CD14-positive monocyte (primary cell): ENCODE results near the gene PRSS22. TPM values are rescaled to one million over a fixed set of nuclear protein-coding genes. Genes with fewer than 3 reads are reported as not detected.

Experiments used
- DNase-seq, 3 donors: peaks; one replicate each; pipeline ENCODE4 v3.0.0-alpha.2; 2011 to 2022
- H2AFZ ChIP-seq: 2 replicates; pipeline ENCODE4 v1.6.0; 2012; ENCODE audit warnings: mild to moderate bottlenecking, low read depth, low read length, inconsistent platforms; ENCODE audit not compliant: insufficient read depth, poor library complexity, severe bottlenecking
- H3K27ac ChIP-seq, 2 donors: 1 replicate in 1 of 2; 2 replicates in 1 of 2; pipeline ENCODE4 v1.5.1; 2012 to 2013; ENCODE audit warnings: low read length in 2 of 2, control low read depth in 1 of 2, inconsistent platforms in 1 of 2, low read depth in 1 of 2, mild to moderate bottlenecking in 1 of 2
- H3K27me3 ChIP-seq, 2 donors: one replicate each; pipeline versions ENCODE4 v1.6.0 to v1.6.1; 2011 to 2013; ENCODE audit warnings: low read length in 2 of 2; ENCODE audit not compliant: control insufficient read depth in 2 of 2, insufficient read depth in 2 of 2
- H3K36me3 ChIP-seq, 2 donors: replicated peaks in 1 of 2; 1 replicate in 1 of 2; 2 replicates in 1 of 2; pipeline versions ENCODE4 v1.5.1 to v1.6.1; 2012 to 2013; ENCODE audit warnings: low read length in 2 of 2, control low read depth in 1 of 2, inconsistent platforms in 1 of 2, mild to moderate bottlenecking in 1 of 2; ENCODE audit not compliant: insufficient read depth in 2 of 2, control insufficient read depth in 1 of 2
- H3K4me1 ChIP-seq, 2 donors: 1 replicate in 1 of 2; 2 replicates in 1 of 2; pipeline versions ENCODE4 v1.5.1 to v1.6.1; 2012 to 2013; ENCODE audit warnings: low read length in 2 of 2, control low read depth in 1 of 2, inconsistent platforms in 1 of 2, mild to moderate bottlenecking in 1 of 2, moderate library complexity in 1 of 2; ENCODE audit not compliant: insufficient read depth in 2 of 2, control insufficient read depth in 1 of 2
- H3K4me2 ChIP-seq: replicated peaks from 2 replicates; pipeline ENCODE3; 2012; ENCODE audit warnings: low read length, moderate library complexity, mild to moderate bottlenecking; ENCODE audit not compliant: poor library complexity, severe bottlenecking; ENCODE audit errors: extremely low read depth
- H3K4me3 ChIP-seq, 3 experiments: fragments of 200-600 bp in 1 of 3; sonication (generic) in 1 of 3; replicated peaks in 1 of 3; 1 replicate in 2 of 3; 2 replicates in 1 of 3; pipeline ENCODE4 v1.5.1; 2011 to 2013; ENCODE audit warnings: low read length in 3 of 3, mild to moderate bottlenecking in 3 of 3, control low read depth in 2 of 3, low read depth in 2 of 3, inconsistent platforms in 1 of 3, moderate library complexity in 1 of 3
- H3K79me2 ChIP-seq: 2 replicates; pipeline ENCODE4 v1.6.0; 2012; ENCODE audit warnings: mild to moderate bottlenecking, control low read depth, inconsistent platforms, low read length, moderate library complexity; ENCODE audit not compliant: insufficient read depth
- H3K9ac ChIP-seq: 2 replicates; pipeline ENCODE4 v1.6.0; 2017; ENCODE audit warnings: low read length, mild to moderate bottlenecking; ENCODE audit not compliant: insufficient read depth, poor library complexity, severe bottlenecking
- H3K9me3 ChIP-seq, 2 donors: replicated peaks in 1 of 2; 1 replicate in 1 of 2; 2 replicates in 1 of 2; pipeline versions ENCODE4 v1.5.1 to v1.6.1; 2012 to 2013; ENCODE audit warnings: low read length in 2 of 2, control low read depth in 1 of 2; ENCODE audit not compliant: control insufficient read depth in 1 of 2, insufficient read depth in 1 of 2
- H4K20me1 ChIP-seq: 2 replicates; pipeline ENCODE4 v1.6.0; 2012; ENCODE audit warnings: mild to moderate bottlenecking, low read length, control low read depth, moderate library complexity; ENCODE audit not compliant: insufficient read depth
- H3K27ac Mint-ChIP-seq, 7 donors: one replicate each; pipeline ENCODE4 v1.8.0; 2020; ENCODE audit warnings: mild to moderate bottlenecking in 7 of 7, mixed read lengths in 7 of 7, moderate library complexity in 6 of 7, inconsistent platforms in 2 of 7
- H3K27me3 Mint-ChIP-seq, 3 donors: one replicate each; pipeline ENCODE4 v1.8.0; 2021 to 2022; ENCODE audit warnings: low read depth in 3 of 3, mild to moderate bottlenecking in 3 of 3, mixed read lengths in 3 of 3, moderate library complexity in 3 of 3, inconsistent platforms in 1 of 3
- H3K36me3 Mint-ChIP-seq, 2 donors: one replicate each; pipeline ENCODE4 v1.8.0; 2020; ENCODE audit warnings: mixed read lengths in 2 of 2, inconsistent platforms in 1 of 2, mild to moderate bottlenecking in 1 of 2
- H3K4me1 Mint-ChIP-seq: one replicate; pipeline ENCODE4 v1.8.0; 2020; ENCODE audit warnings: mild to moderate bottlenecking, mixed read lengths
- H3K4me3 Mint-ChIP-seq, 2 donors: one replicate each; pipeline ENCODE4 v1.8.0; 2020; ENCODE audit warnings: mild to moderate bottlenecking in 2 of 2, mixed read lengths in 2 of 2, moderate library complexity in 1 of 2
- H3K9me3 Mint-ChIP-seq, 7 donors: one replicate each; pipeline ENCODE4 v1.8.0; 2020 to 2022; ENCODE audit warnings: mixed read lengths in 7 of 7, mild to moderate bottlenecking in 6 of 7, moderate library complexity in 6 of 7, inconsistent platforms in 2 of 7
- WGBS: methylation state at CpG from one replicate; pipeline ENCODE4 v1.1.5; 2013; ENCODE audit warnings: missing lambda C conversion rate; ENCODE audit not compliant: insufficient coverage; 5-methylcytosine and 5-hydroxymethylcytosine counted together
- intact Hi-C, 2 donors: fragments of 100-400 bp; cut with micrococcal nuclease; formaldehyde crosslinking; loops; one replicate each; pipeline versions ENCODE4 v1.15.0 to v1.15.1; 2023
- polyA plus RNA-seq, 3 donors: library from polyadenylated mRNA; depleted of rRNA in 1 of 3; unstranded in 2 of 3; stranded (reverse) in 1 of 3; fragments of 300-500 nt in 2 of 3; fragments of >200 nt in 1 of 3; fragmentation: Illumina TruSeq in 2 of 3; gene quantifications; 1 replicate in 2 of 3; 2 replicates in 1 of 3; pipeline ENCODE4 v1.2.3, GENCODE V29; 2012 to 2021
- TF ChIP-seq, protein P1 (sequence below): fragments of 200-600 bp; IDR thresholded peaks from one replicate; pipeline ENCODE4 v1.8.0; 2022; ENCODE audit warnings: antibody characterized with exemption, mild to moderate bottlenecking

Gene PRSS22
- polyA plus RNA-seq, 3 donors, result not detected

DNA sequence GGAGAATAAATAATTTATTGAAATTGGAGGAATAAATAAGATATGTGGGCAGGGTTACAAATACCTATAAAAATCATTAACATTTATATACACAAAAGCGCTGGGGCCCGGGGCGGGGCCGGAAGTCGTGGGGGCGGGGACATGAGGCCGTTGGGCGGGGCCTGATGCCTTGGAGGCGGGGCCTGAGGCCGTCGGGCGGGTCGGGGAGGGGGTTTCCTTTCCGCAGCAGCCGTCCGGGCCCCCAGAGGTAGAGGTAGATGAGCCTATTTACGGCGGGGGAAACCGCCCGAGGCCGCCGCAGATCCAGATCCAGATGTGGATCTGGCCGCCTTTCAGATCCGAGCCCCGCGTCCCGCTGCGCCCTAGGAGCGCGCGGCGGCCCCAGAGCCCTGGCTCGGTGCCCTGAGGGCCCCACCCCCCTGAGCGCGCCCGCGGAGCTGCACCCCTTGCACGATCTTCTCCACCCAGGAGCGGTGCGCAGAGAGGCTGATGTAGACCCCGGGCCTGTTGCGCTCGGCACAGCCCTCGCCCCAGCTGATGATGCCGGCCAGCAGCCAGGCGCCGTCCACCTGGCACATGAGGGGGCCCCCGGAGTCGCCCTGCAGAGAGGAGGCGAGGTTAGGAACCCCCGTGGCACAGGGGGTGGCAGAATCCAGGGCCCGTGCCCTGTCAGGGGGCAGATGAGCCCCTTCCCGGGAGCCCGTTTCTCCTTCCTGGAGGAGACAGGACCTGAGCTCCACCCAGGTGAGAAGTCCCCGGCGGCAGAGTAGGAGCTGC lies 5.1 kb downstream of the PRSS22 start:
- peaks cover 2 to 31% of the 10 kb centered on the region in 2 donors for H3K27me3 ChIP-seq
- no peak overlapping the region for H2AFZ ChIP-seq
- intact Hi-C loops, result no loop called here
- no peak overlapping the region for H3K27ac ChIP-seq
- H4K20me1 ChIP-seq, result no peaks in the 10 kb centered on the region
- Mint-ChIP-seq H3K27me3 (peaks cover 19 to 56% (median 26%) of the 10 kb centered on the region in 3 donors), H3K4me1 (peaks cover 9% of the 10 kb centered on the region), H3K27ac (no peak overlapping the region), H3K4me3 (no peak overlapping the region), H3K9me3 (peaks cover 10 to 26% (median 20%) of the 10 kb centered on the region in 7 donors), H3K36me3 (peaks cover 2 to 4% of the 10 kb centered on the region in 2 donors)
- peaks cover 0 to 6% of the 10 kb centered on the region in 2 donors for H3K4me1 ChIP-seq
- WGBS, result 52% methylated on average over 47 of the region's 56 CpGs
- H3K9me3 ChIP-seq, result peaks cover 17 to 18% of the 10 kb centered on the region in 2 donors
- H3K9ac ChIP-seq, result no peak overlapping the region
- TF ChIP-seq, protein P1, sequence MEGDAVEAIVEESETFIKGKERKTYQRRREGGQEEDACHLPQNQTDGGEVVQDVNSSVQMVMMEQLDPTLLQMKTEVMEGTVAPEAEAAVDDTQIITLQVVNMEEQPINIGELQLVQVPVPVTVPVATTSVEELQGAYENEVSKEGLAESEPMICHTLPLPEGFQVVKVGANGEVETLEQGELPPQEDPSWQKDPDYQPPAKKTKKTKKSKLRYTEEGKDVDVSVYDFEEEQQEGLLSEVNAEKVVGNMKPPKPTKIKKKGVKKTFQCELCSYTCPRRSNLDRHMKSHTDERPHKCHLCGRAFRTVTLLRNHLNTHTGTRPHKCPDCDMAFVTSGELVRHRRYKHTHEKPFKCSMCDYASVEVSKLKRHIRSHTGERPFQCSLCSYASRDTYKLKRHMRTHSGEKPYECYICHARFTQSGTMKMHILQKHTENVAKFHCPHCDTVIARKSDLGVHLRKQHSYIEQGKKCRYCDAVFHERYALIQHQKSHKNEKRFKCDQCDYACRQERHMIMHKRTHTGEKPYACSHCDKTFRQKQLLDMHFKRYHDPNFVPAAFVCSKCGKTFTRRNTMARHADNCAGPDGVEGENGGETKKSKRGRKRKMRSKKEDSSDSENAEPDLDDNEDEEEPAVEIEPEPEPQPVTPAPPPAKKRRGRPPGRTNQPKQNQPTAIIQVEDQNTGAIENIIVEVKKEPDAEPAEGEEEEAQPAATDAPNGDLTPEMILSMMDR, result no peak
- H3K79me2 ChIP-seq, result no peaks in the 10 kb centered on the region
- no peak overlapping the region for H3K4me3 ChIP-seq
- no peak for DNase-seq
- H3K36me3 ChIP-seq, result no peaks in the 10 kb centered on the region
- no peak overlapping the region for H3K4me2 ChIP-seq

DNA sequence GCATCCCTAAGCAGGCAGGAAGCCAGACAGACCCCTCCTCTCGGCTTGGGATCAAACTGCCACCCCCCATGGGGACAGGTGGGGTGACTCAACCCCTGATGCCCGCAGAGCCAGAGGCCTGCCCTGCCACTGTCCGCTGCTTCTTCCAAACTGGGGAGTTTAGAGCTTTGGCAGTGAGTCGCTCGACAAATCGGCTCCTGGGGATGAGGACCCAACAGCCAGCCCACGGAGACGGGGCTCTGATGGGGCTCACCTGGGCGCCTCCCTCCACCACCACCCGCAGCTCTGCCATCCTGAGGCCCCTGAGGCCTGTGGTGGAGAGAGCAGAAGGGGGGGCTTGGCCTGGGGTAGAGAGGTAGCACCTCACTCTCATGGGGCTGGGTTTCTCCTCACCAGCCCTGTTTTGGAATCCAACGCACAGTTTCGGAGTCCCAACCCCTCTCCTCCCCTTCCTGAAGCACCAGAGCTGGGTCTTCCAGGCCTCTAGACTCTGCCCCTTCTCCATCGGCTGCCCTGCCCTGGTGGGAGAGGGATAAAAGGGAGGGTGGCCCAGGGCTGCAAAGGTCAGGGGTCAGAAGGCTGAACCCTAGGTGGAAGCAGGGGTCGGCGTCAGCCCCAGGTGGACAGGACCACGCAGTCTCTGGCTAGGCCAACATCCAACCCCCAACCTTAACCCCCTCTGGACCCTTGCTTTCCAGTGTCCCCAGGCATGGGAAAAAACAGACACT lies 5.8 kb downstream of the PRSS22 start:
- TF ChIP-seq, protein P1, result no peak
- peaks cover 0 to 4% of the 10 kb centered on the region in 2 donors for H3K36me3 Mint-ChIP-seq
- no peaks in the 10 kb centered on the region for H3K36me3 ChIP-seq

More for the DNA sequence above, 5.8 kb downstream of the PRSS22 start:
- no peak for DNase-seq
- H3K79me2 ChIP-seq, result no peaks in the 10 kb centered on the region
- H4K20me1 ChIP-seq, result no peaks in the 10 kb centered on the region
- intact Hi-C loops, result no loop called here
- Mint-ChIP-seq H3K9me3 (peaks cover 10 to 26% (median 18%) of the 10 kb centered on the region in 7 donors), H3K4me1 (peaks cover 4% of the 10 kb centered on the region), H3K4me3 (no peak overlapping the region), H3K27ac (no peak overlapping the region), H3K27me3 (peaks cover 15 to 49% (median 21%) of the 10 kb centered on the region in 3 donors)
- H3K9ac ChIP-seq, result no peak overlapping the region
- H2AFZ ChIP-seq, result no peak overlapping the region
- H3K4me1 ChIP-seq, result no peaks in the 10 kb centered on the region
- no peak overlapping the region for H3K27ac ChIP-seq
- WGBS, result 100% methylated on average over 1 of the region's 16 CpGs
- H3K4me2 ChIP-seq, result no peak overlapping the region
- H3K9me3 ChIP-seq, result peaks cover 17 to 18% of the 10 kb centered on the region in 2 donors
- H3K4me3 ChIP-seq, result no peak overlapping the region
- H3K27me3 ChIP-seq, result peaks cover 0 to 23% of the 10 kb centered on the region in 2 donors
